Activated naive CD4-positive, alpha-beta T cell treated with anti-CD3 and anti-CD28 coated beads, Interleukin-2, amount 10 ng/mL, durations not matched to agents 7 days and 5 days (primary cell): ENCODE data around the gene IQSEC1.
A peak's percentile ranks its signal among the peaks of the same experiment; 100 is the strongest.

Experiments
- CTCF ChIA-PET: fragments of 350-600 bp; sonication (Branson Sonifier 250); formaldehyde crosslinking; loops from one replicate; lab custom pipeline; 2021; ENCODE audit warnings: antibody characterized with exemption; lab: Charles Lee
- DNase-seq: peaks from one replicate; pipeline ENCODE4 v3.0.0-alpha.2; 2020
- H3K27ac Mint-ChIP-seq: one replicate; pipeline ENCODE4 v1.8.0; 2021; ENCODE audit warnings: mild to moderate bottlenecking, moderate library complexity, mixed read lengths
- H3K27me3 Mint-ChIP-seq: one replicate; pipeline ENCODE4 v1.8.0; 2021; ENCODE audit warnings: mild to moderate bottlenecking, mixed read lengths
- H3K36me3 Mint-ChIP-seq: one replicate; pipeline ENCODE4 v1.8.0; 2021; ENCODE audit warnings: mixed read lengths
- H3K4me1 Mint-ChIP-seq: one replicate; pipeline ENCODE4 v1.8.0; 2021; ENCODE audit warnings: mixed read lengths
- H3K4me3 Mint-ChIP-seq: one replicate; pipeline ENCODE4 v1.8.0; 2021; ENCODE audit warnings: mild to moderate bottlenecking, moderate library complexity, mixed read lengths
- H3K9me3 Mint-ChIP-seq: one replicate; pipeline ENCODE4 v1.8.0; 2021; ENCODE audit warnings: mixed read lengths

IQSEC1 gene

DNA sequence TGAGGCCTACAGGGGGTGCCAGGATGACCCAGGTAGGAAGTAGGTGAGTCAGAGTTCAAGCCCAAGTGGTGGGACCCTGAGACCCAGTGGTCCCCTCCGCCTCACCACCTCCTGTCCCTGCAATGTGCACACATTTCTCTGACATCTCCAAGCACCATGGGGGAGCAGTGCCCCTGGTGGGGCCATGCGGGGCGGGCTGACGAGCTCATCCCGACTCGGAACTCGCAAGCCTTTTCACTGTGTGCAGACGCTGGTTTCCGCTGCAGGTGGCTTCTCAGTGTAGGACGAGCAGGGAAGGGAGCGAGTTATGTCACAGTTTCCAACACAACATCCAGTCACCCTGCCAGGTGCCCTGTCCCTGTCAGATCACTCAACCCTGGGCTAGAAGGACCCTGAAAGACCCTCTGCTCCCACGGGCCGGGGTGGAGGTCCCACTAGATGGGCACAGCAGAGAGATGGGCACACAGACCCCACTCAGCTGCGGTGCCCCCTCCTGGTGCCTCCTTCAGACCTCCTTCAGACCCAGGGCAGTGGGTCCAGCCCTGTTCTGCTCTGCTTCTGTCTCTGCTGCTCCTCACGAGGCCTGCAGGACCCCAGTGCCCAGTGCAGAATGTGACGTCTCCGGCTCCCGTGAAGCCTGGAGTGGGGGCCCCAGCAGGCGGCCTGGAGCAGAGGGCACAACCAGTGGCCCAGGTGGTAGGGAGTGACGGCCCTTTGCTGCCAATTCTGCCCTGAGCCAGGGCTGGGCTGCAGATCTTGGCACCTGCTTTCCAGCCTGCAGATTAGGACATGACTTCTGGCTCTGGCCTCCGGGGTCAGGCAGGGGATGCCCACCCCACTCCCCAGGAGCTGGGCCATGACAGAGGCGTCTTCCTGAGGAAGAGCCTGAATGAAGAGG, 129.9 kb downstream of the IQSEC1 start:
- DNase-seq, result no peak
- no peaks in the 10 kb centered on the region for H3K27me3 Mint-ChIP-seq
- no peak overlapping the region for H3K4me3 Mint-ChIP-seq
- no peaks in the 10 kb centered on the region for H3K9me3 Mint-ChIP-seq
- H3K36me3 Mint-ChIP-seq, result peaks cover 13% of the 10 kb centered on the region
- H3K27ac Mint-ChIP-seq, result no peak overlapping the region
- H3K4me1 Mint-ChIP-seq, result peaks cover 13% of the 10 kb centered on the region
- CTCF ChIA-PET, result no interaction called here

DNA sequence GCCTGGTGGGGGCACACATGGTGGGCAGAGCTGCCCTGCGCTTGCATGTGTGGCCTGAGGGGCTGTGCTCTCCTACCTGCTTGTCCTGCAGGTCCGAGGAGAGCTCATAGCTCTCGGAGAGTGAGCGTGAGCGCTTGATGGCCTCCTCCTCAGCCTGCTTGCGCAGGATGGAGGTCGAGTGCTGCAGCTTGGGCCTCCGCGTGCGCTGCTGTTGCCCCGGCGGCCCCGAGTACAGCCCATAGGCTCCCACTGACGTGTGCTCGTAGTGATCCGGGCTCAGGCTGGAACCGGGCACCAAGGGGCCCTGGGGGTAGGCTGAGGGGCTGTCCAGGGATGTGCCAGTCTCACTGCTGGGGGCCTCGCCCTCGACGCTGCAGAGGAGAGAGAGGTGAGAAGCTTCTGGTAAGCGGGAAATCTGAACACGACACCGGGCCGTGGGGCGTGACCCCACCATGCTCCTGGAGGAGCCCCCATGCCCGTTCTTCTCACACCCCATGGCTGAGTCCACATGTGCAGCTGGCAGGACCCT, 131.7 kb downstream of the IQSEC1 start:
- CTCF ChIA-PET, result no interaction called here
- Mint-ChIP-seq H3K36me3 (peaks cover 13% of the 10 kb centered on the region), H3K27me3 (no peaks in the 10 kb centered on the region), H3K9me3 (no peaks in the 10 kb centered on the region), H3K4me1 (peaks cover 2% of the 10 kb centered on the region), H3K4me3 (no peak overlapping the region), H3K27ac (no peak overlapping the region)
- DNase-seq, result no peak

DNA sequence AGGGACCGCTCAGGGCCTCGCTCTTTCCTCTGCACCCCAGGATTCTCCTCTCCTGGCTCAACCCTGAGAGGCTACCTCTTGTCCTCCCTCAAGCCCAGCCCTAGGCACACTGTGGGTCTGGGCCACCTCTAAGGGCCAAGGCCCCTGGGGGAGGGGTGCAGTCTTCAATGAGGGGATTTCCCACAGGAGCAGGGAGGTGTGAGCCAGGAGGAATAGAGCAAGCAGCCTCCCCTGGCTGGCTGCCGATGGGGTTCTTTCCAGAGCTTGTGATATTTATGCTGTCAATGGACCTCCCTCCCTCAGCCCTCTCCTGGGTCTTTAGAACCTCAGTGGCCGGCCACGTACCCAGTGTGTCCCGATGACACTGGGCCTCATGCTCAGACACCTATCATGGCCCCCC, 132.4 kb downstream of the IQSEC1 start:
- no peak for DNase-seq
- Mint-ChIP-seq H3K4me3 (no peak overlapping the region), H3K9me3 (no peaks in the 10 kb centered on the region), H3K27me3 (no peaks in the 10 kb centered on the region), H3K4me1 (no peaks in the 10 kb centered on the region), H3K36me3 (peaks cover 13% of the 10 kb centered on the region), H3K27ac (no peak overlapping the region)
- CTCF ChIA-PET, result no interaction called here

DNA sequence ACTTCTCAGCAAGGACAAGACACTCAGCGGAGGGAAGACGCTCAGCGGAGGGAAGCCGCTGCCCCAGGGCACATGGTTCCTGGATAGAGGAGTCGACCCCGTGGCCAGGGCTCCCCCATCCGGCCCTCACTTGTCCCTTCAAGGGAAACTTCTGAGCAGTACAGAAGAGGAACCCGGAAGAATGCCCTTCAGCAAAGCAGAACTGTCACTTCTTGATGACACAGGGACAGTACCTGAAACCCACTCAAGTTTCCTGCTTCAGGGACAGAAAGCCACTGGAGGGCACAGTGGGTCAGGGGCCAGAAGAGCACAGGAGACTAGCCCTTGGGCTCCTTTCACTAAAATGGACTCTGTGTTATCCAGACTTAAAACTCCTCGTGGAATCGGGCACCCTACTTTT, 134.1 kb downstream of the IQSEC1 start:
- CTCF ChIA-PET, result interaction anchor here (0.5 to 1.0 kb wide), 2 partner anchors 10 to 73 kb away, joined by 3 read pairs; no protein-coding TSS in a partner anchor
- H3K4me3 Mint-ChIP-seq, result no peak overlapping the region
- no peaks in the 10 kb centered on the region for H3K9me3 Mint-ChIP-seq
- H3K27me3 Mint-ChIP-seq, result no peaks in the 10 kb centered on the region
- H3K36me3 Mint-ChIP-seq, result peaks cover 17% of the 10 kb centered on the region
- no peaks in the 10 kb centered on the region for H3K4me1 Mint-ChIP-seq
- DNase-seq, result no peak
- H3K27ac Mint-ChIP-seq, result no peak overlapping the region

DNA sequence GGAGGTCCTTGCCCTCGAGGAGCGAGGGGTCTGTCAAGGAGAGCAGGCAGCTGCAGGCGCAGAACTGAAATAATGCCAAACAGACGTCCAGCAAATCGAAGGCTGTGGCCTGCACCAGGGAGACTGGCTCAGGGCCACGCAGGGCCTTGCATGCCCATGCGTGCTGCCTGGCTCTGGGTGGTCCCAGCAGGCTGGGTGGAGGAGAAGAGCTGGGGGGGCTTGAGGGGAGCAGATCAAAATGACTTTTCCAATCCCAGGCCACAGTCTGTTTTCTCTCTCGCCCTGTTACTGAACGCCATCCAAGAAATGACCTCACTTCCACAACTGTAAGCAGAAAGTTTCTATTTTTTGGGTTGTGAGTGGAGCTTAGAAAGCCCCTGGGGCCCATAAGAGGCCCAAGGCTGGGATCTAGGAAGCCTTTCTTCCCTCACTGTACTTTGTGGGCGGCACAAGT, 134.9 kb downstream of the IQSEC1 start:
- H3K27me3 Mint-ChIP-seq, result no peaks in the 10 kb centered on the region
- DNase-seq, result no peak
- no peaks in the 10 kb centered on the region for H3K4me1 Mint-ChIP-seq
- peaks cover 17% of the 10 kb centered on the region for H3K36me3 Mint-ChIP-seq
- H3K27ac Mint-ChIP-seq, result peak overlapping the region; percentile 45
- no peak overlapping the region for H3K4me3 Mint-ChIP-seq
- CTCF ChIA-PET, result no interaction called here
- H3K9me3 Mint-ChIP-seq, result no peaks in the 10 kb centered on the region

DNA sequence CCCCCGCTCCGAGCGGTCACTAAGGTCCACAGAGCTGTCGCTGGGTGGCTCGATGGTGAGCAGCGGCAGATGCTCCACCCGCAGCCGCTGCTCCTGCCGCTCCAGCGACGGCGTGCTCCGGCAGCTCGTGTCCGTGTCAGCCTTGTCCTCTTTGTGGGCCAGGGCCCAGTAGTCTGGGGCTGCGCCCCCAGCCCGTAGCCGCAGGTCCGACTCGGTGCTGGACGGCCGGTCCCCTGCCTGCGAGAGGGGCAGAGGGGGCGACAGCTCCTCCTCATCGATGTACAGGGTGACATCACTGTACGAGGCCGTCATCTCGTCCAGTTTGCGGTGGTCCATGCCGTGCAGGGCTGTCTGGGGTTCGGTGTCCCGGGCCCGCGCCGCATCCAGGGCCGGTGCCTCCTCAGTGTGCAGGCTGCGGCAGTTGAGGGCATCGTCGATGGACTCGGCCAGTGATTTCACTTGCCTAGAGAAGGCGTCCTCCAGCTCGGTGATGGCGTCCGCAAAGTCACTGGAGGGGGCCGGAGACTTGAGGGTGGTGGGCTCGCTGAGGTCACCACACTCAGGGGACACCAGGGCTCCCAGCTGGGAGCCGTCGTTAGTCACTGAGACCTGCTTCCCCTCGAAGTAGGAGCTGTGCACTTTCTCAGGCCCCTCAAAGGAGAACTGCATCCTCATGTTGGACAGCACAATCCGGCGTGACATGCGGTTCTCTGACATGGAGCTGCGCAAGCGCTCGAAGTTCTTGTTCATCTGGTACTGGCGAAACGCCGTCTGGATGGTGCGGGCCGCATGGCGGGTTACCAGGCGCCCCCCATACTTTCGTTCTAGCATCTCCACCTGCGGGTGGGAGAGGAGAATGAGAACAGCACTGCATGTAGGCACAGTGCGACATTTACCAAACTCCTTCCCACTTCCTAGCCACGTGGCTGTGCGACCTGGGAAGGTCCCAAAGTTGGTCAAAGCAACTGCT, 137.1 kb downstream of the IQSEC1 start:
- no peak overlapping the region for H3K4me3 Mint-ChIP-seq
- no peaks in the 10 kb centered on the region for H3K4me1 Mint-ChIP-seq
- no peaks in the 10 kb centered on the region for H3K9me3 Mint-ChIP-seq
- CTCF ChIA-PET, result interaction anchor here (0.9 kb wide), 1 partner anchor 15 kb away, joined by 3 read pairs; no protein-coding TSS in a partner anchor
- H3K36me3 Mint-ChIP-seq, result peaks cover 13% of the 10 kb centered on the region
- no peak overlapping the region for H3K27ac Mint-ChIP-seq
- DNase-seq, result no peak
- no peaks in the 10 kb centered on the region for H3K27me3 Mint-ChIP-seq

DNA sequence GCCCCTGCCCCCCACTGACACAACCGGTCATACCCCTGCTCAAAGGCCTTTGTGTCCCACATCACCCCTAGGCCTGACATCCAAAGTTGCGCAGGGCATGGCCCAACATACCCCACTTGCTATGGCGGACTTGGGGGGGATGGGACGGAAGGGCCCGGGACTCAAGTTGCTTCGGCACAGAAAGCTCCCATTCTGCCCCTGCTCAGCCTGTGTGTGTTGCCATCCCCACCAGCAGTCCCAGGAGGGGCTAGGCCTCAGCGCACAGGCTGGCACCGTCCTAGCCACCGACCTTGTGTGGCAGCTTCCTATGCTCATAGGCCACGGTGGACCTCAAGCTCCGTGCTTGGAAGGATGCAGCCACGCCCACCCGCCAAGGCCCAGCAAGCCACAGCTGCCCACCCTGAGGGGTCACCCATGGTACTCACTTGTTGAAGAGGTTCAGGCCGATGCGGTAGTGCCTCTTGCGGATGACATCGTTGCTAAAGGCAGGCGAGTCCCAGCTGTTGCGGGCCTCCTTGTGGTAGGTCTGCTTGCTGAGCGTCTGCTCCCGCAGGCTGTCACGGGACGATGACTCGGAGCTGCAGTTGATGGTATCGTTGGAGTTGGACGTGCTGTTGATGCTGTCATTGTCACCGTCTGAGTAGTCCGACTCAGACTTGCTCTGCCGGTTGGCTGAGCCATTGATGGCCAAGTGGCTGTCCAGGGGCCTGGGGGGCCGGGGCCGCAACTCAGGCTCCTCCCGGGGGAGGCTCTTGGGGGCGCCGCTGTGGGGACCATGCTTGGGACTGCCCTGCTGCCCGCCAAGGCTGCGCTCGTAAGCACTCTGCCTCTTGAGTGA, 138.0 kb downstream of the IQSEC1 start:
- CTCF ChIA-PET, result interaction anchor here (0.9 kb wide), 1 partner anchor 14 kb away, joined by 3 read pairs; no protein-coding TSS in a partner anchor
- H3K27me3 Mint-ChIP-seq, result no peaks in the 10 kb centered on the region
- DNase-seq, result no peak
- H3K4me3 Mint-ChIP-seq, result no peak overlapping the region
- no peak overlapping the region for H3K27ac Mint-ChIP-seq
- peaks cover 13% of the 10 kb centered on the region for H3K36me3 Mint-ChIP-seq
- H3K9me3 Mint-ChIP-seq, result no peaks in the 10 kb centered on the region
- no peaks in the 10 kb centered on the region for H3K4me1 Mint-ChIP-seq

DNA sequence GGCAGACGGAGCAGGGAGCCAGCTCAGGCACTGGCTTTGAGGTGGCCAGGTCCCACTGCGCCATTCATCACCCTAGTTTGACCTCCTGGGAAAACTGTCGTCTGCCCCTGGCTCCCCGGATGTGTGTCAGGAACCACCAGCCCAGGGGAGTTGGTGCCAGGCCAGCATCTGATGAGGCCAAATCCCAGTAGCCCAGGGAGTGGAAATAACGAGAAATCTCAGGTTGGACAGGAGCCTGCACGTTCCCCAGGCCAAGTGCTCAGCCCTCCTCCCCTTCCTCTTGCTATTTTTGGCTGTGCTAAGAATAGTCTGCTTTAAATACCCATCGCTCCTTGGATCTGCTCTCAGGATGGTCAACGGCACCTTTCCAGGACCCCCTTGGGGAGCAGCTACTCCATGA, 138.8 kb downstream of the IQSEC1 start:
- no peak for DNase-seq
- H3K9me3 Mint-ChIP-seq, result no peaks in the 10 kb centered on the region
- H3K36me3 Mint-ChIP-seq, result peaks cover 5% of the 10 kb centered on the region
- no peak overlapping the region for H3K4me3 Mint-ChIP-seq
- H3K4me1 Mint-ChIP-seq, result peaks cover 3% of the 10 kb centered on the region
- CTCF ChIA-PET, result no interaction called here
- no peak overlapping the region for H3K27ac Mint-ChIP-seq
- H3K27me3 Mint-ChIP-seq, result no peaks in the 10 kb centered on the region

DNA sequence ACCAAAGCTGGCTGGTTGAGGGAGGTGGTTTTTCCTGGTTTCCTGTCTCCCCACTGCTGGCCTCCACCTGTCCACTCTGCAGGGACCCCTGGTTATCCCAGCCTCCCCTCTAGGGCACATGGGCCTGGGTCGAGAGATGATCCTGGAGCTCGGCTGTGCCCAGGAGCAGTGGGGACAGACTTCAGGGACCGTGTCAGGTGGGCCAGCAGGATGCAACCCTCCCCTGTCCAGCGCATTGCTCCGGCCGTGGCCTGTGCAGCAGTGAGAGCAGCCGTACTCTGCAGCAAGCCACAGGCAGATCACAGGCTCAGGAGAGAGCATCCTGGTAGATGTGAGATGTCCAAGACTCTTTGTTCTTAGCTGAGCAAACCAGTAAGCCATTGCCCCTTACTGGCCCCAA, 139.3 kb downstream of the IQSEC1 start:
- Mint-ChIP-seq H3K4me1 (peaks cover 3% of the 10 kb centered on the region), H3K27ac (no peak overlapping the region), H3K9me3 (no peaks in the 10 kb centered on the region), H3K4me3 (no peak overlapping the region), H3K27me3 (no peaks in the 10 kb centered on the region), H3K36me3 (peaks cover 5% of the 10 kb centered on the region)
- no peak for DNase-seq
- CTCF ChIA-PET, result no interaction called here

DNA sequence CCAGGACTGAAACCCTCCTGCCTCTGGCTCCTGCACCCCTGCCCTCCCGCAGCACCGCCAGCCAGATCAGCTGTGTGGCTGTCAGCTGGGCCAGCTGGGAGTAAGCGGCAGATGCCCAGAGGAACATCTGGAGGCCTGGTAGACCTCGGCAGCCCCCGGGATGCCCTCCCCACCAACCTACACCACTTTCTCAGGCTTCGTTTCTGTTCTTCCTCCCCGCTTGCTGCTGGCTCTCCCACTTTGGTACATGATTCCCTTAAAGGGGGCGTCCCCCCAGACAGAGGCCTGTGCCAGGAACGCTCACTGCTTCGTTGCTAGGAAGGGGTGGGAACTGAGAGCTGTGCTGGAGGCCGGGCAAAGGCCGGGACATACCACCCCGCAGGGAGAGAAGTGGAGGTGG, 140.5 kb downstream of the IQSEC1 start:
- Mint-ChIP-seq H3K27me3 (no peaks in the 10 kb centered on the region), H3K4me3 (no peak overlapping the region), H3K4me1 (peaks cover 3% of the 10 kb centered on the region), H3K36me3 (peaks cover 5% of the 10 kb centered on the region), H3K27ac (no peak overlapping the region), H3K9me3 (no peaks in the 10 kb centered on the region)
- CTCF ChIA-PET, result no interaction called here
- DNase-seq, result no peak

DNA sequence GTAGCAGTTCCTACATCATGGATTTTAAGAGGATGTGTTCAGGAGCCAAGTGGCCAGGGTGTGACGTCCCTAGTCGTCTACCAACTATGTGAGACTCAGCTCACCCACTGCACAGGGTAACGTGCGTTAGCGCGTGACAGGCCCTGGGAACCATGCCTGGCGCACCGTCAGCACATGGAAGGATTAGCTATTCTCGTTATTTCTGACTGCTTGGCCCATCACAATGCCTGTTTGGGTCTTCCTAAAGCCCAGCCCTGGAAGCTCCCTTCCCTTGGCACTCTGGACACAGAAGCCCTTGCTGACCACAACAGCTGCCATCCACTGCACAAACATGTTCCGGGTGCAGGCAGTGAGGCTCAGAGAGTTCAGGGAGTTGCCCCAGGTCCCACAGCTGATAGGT, 140.9 kb downstream of the IQSEC1 start:
- Mint-ChIP-seq H3K9me3 (no peaks in the 10 kb centered on the region), H3K36me3 (peaks cover 7% of the 10 kb centered on the region)
- CTCF ChIA-PET, result no interaction called here

DNA sequence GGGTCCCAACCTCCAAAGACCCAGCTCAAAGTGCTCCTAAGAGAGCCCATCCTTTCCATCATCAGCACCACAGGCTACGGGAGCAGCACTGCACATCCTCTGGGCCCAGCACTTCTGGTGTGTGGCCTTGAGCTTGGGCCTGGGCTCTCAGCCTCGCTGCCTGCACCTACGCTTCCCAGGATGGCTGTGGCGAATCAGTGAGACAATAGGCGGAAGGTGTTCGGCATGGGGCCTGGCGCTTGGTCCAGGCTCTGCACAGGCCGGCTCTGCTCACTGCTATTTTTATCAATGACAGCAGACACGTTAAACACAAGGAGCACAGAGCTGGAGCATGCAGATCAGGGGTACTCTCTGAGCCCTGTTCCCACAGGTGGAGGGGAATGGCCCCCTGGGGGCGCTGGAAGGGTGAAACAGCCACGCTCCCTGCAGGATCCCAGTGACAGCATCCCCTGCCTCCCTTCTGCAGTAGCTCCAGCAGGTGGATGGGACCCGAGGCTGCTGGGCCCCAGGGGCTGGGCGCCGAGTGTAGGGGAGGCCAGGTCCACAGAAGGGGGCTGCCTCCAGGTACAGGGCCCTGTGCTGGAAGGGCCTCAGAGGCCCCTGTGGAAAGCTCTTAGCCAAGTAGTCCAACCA, 141.8 kb downstream of the IQSEC1 start:
- CTCF ChIA-PET, result no interaction called here
- Mint-ChIP-seq H3K27ac (no peak overlapping the region), H3K27me3 (no peaks in the 10 kb centered on the region), H3K4me3 (no peak overlapping the region), H3K36me3 (peaks cover 7% of the 10 kb centered on the region), H3K9me3 (no peaks in the 10 kb centered on the region), H3K4me1 (peaks cover 3% of the 10 kb centered on the region)
- no peak for DNase-seq

More for the DNA sequence above, 140.9 kb downstream of the IQSEC1 start:
- H3K4me3 Mint-ChIP-seq, result no peak overlapping the region
- no peak for DNase-seq
- H3K27ac Mint-ChIP-seq, result no peak overlapping the region
- H3K27me3 Mint-ChIP-seq, result no peaks in the 10 kb centered on the region
- H3K4me1 Mint-ChIP-seq, result peaks cover 3% of the 10 kb centered on the region

DNA sequence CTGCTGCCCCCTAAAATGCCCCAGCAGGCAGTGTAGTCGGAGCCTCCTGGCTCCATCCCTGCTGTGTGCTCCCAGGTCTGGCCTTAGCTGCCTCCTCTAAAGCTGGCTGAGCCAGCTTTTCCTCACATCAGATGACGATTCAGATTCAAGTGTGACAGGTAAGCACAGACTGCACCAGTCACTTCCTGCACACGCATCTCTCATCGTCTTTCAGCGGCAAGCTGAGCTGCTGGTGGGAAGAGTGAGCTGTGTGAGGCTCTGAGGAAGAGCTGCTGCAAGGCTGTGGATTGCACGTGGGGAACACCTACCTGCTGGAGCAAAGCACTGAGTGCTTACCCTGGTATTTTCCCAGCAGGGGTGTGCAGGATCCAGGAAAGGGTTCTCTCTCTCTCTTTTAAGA, 143.4 kb downstream of the IQSEC1 start:
- H3K27ac Mint-ChIP-seq, result no peak overlapping the region
- no peaks in the 10 kb centered on the region for H3K9me3 Mint-ChIP-seq
- H3K36me3 Mint-ChIP-seq, result peaks cover 12% of the 10 kb centered on the region
- no peaks in the 10 kb centered on the region for H3K27me3 Mint-ChIP-seq
- CTCF ChIA-PET, result interaction anchor here (1.1 kb wide), 1 partner anchor 54 kb away, joined by 4 read pairs; no protein-coding TSS in a partner anchor
- peaks cover 7% of the 10 kb centered on the region for H3K4me1 Mint-ChIP-seq
- no peak for DNase-seq
- H3K4me3 Mint-ChIP-seq, result no peak overlapping the region
